NOMO-1 treated with dmso at 0.1 percent for 144 hours (cell line): ENCODE data around the gene ANKRD10.

Experiments
- DNase-seq: peaks from one replicate; lab custom pipeline; 2025; ENCODE audit not compliant: unreplicated experiment; lab: John Stamatoyannopoulos, UW

ANKRD10 gene

DNA sequence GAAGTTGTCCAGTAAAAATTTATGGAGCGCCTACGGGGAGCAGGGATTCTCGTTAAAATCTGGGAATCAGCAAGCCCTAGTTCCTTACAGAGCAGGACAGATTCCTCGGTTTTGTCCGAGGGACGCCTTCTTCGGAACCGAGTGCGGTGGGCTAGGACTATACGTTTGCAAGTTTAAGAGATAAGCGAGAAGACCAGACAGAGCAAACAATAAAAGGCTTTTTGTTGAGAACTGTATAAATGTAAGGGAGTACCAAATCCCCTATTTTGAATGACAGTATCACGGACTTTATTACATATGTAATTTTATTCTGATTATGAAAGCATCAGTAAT is 971 bp upstream of the ANKRD10 start:
- no peak for DNase-seq

- no peak for DNase-seq
These were observed 375 bp downstream of the ANKRD10 start for GRCh38 chr13:110914331-110915056.

DNA sequence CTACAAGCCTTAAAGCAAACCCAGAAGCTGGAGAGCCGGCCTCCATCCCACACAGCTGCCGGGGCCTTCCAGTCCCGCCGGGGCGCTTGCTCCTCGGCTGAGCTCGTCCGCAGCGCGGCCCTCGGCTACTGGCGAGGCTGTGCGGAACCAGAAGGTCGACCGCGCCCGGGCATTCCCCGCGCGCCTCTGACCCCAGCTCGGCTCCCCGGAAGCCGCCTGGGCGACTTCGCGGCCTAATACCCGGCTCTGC is 863 bp downstream of the ANKRD10 start:
- DNase-seq = no peak

- no peak for DNase-seq
These were observed 1.4 kb downstream of the ANKRD10 start for GRCh38 chr13:110913322-110914080.

DNA sequence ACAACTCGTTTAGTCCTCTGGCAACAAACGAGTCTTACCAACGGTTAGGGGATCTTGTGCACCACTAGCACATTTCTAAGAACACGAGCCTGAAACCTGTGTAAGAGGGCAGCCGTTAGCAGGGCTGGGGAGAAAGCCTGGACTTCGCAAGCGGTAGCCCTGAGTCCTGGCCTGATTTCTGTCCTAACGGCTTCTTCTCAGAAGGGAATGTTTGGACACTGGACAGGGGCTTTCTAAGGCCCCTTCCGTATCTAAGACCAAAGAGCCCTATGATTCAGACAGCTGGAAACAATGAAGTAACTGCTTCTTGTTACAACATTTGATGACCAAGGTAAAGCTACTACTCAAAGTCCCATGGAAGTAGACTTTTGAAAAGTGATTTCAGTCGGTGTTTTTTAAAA is 2.2 kb downstream of the ANKRD10 start:
- no peak for DNase-seq

DNA sequence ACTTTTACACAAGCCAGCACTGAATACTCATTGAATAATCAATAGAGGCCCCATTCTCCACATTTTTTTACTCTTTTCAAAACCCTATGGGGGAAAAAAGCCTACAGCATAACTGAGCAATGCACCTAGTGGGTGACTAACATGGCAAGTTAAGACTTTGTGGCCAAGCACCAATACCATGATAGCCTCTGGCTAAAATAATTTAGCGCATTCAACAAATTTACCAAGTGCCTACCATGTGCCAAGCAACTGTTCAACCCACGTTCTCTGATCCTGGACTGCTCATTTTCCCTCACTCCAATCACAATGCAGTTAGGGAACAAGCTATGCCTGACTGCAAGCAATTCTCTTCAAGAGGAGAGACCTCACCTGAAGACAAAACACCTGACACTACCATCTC is 3.0 kb downstream of the ANKRD10 start:
- no peak for DNase-seq

- no peak for DNase-seq
These were observed 4.6 kb downstream of the ANKRD10 start for GRCh38 chr13:110910013-110910890.

- DNase-seq = no peak
These were observed 6.6 kb downstream of the ANKRD10 start for GRCh38 chr13:110907951-110908898.

DNA sequence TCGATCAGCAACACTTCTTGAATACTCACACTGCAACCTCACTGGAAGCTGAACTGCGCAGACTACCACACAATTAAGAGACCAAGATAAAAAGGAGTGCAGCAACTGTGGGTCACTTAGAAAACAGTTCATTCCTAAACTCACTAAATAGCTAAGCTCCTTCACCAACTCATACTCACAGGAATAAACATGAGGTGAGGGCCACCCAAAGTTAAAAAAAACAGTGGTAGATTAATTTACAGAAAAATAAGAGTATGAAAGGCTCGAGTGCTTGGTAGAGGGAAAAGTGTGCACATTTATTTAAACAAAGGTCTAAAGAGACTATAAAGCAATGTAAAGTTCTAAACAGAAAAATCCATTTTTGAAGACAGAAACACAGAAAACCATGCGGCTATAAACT is 7.6 kb downstream of the ANKRD10 start:
- no peak for DNase-seq

GRCh38 chr13:110904748-110905147 is 10.1 kb downstream of the ANKRD10 start:
- no peak for DNase-seq

- no peak for DNase-seq
These were observed 12.5 kb downstream of the ANKRD10 start for GRCh38 chr13:110902370-110902769.

- no peak for DNase-seq
These were observed 17.3 kb downstream of the ANKRD10 start for GRCh38 chr13:110897521-110897920.

GRCh38 chr13:110897014-110897413 is 17.9 kb downstream of the ANKRD10 start:
- no peak for DNase-seq

DNA sequence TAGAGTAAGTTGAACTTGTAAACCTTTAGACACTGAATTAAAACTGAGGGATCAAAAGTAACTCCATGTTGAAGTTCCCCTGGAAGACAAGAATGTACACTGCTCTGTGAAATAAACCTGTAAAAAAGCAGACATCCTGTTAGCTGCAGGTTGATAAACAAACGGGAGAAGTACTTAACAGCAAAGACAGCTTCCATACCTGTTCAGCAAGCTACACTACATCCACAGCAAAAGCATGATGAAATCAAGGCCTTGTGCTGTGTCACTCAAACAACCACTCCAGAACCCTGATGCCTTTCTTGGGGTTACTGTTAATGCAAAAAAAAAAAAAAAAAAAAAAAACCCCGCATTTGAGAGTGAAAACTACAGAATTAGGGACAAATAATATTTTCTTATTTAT is 20.8 kb downstream of the ANKRD10 start:
- DNase-seq = no peak

GRCh38 chr13:110893571-110893970 is 21.3 kb downstream of the ANKRD10 start:
- DNase-seq = no peak

- no peak for DNase-seq
These were observed 24.3 kb downstream of the ANKRD10 start for GRCh38 chr13:110890279-110891165.

- DNase-seq = no peak
These were observed 26.5 kb downstream of the ANKRD10 start for GRCh38 chr13:110888390-110888789.

GRCh38 chr13:110887597-110888333 is 27.1 kb downstream of the ANKRD10 start:
- DNase-seq = no peak

- no peak for DNase-seq
These were observed 27.8 kb downstream of the ANKRD10 start for GRCh38 chr13:110886870-110887596.
